Fibroblast of lung (primary cell): Measurements from ENCODE around the gene DSCAML1. TPM values are rescaled to one million over a fixed set of nuclear protein-coding genes. Genes with fewer than 3 reads are reported as not detected.

Source experiments
- DNase-seq, 2 donors: peaks; one replicate each; pipeline versions ENCODE4 v3.0.0 to v3.0.0-alpha.2; 2010; ENCODE audit warnings: low read depth in 2 of 2
- H2AFZ ChIP-seq: 2 replicates; pipeline ENCODE4 v1.5.1; 2012; ENCODE audit warnings: low read length, control low read depth, inconsistent platforms
- H3K27ac ChIP-seq: 2 replicates; pipeline ENCODE4 v1.5.1; 2011; ENCODE audit warnings: low read length, control low read depth; ENCODE audit not compliant: insufficient read depth
- H3K27me3 ChIP-seq: 2 replicates; pipeline ENCODE4 v1.5.1; 2011; ENCODE audit warnings: mild to moderate bottlenecking, low read length; ENCODE audit not compliant: control insufficient read depth, insufficient read depth
- H3K36me3 ChIP-seq: 2 replicates; pipeline ENCODE4 v1.5.1; 2011; ENCODE audit warnings: low read length; ENCODE audit not compliant: control insufficient read depth, insufficient read depth
- H3K4me1 ChIP-seq: 2 replicates; pipeline ENCODE4 v1.5.1; 2011; ENCODE audit warnings: low read length; ENCODE audit not compliant: control insufficient read depth, insufficient read depth; ENCODE audit errors: extremely low read depth
- H3K4me2 ChIP-seq: 2 replicates; pipeline ENCODE4 v1.5.1; 2011; ENCODE audit warnings: low read length, control low read depth; ENCODE audit not compliant: insufficient read depth; ENCODE audit errors: extremely low read depth
- H3K4me3 ChIP-seq, 4 experiments: fragments of 200-600 bp in 1 of 4; sonication (generic) in 1 of 4; replicated peaks in 1 of 4; 2 replicates each; pipeline ENCODE4 v1.5.1; 2011 to 2016; ENCODE audit warnings: low read length in 4 of 4, low read depth in 3 of 4, mild to moderate bottlenecking in 3 of 4, control low read depth in 2 of 4, inconsistent platforms in 1 of 4, mixed read lengths in 1 of 4; ENCODE audit not compliant: insufficient read depth in 1 of 4; ENCODE audit errors: control extremely low read depth in 1 of 4
- H3K79me2 ChIP-seq: 2 replicates; pipeline ENCODE4 v1.5.1; 2012; ENCODE audit warnings: mild to moderate bottlenecking, low read length, inconsistent platforms; ENCODE audit not compliant: control insufficient read depth, insufficient read depth
- H3K9ac ChIP-seq: 2 replicates; pipeline ENCODE4 v1.5.1; 2011; ENCODE audit warnings: mild to moderate bottlenecking, low read length, control low read depth; ENCODE audit not compliant: insufficient read depth
- H3K9me3 ChIP-seq: 2 replicates; pipeline ENCODE4 v1.5.1; 2012; ENCODE audit warnings: low read depth, low read length; ENCODE audit not compliant: control insufficient read depth, insufficient read depth
- H4K20me1 ChIP-seq: 2 replicates; pipeline ENCODE4 v1.5.1; 2011; ENCODE audit warnings: low read length; ENCODE audit not compliant: control insufficient read depth, insufficient read depth; ENCODE audit errors: extremely low read depth
- EZH2 ChIP-seq: IDR thresholded peaks from 2 replicates; pipeline ENCODE4 v1.5.1; 2012; ENCODE audit warnings: low read length, control low read depth, mild to moderate bottlenecking; ENCODE audit errors: missing control alignments
- polyA plus RNA-seq, 2 donors: library from polyadenylated mRNA; depleted of rRNA in 1 of 2; stranded (reverse) in 1 of 2; unstranded in 1 of 2; fragments of >200 nt; gene quantifications; 2 replicates each; pipeline ENCODE4 v1.2.1, GENCODE V29; 2011 to 2012; ENCODE audit warnings: missing spikeins in 1 of 2
- total RNA-seq: library from RNA; depleted of rRNA; stranded (reverse); fragments of >200 nt; gene quantifications from 2 replicates; pipeline ENCODE4 v1.2.1, GENCODE V29; 2014
- TF ChIP-seq, protein P1 (sequence below), 2 donors: IDR thresholded peaks in 1 of 2; conservative IDR thresholded peaks in 1 of 2; 1 replicate in 1 of 2; 2 replicates in 1 of 2; pipeline ENCODE4 v1.5.1; 2011 to 2012; ENCODE audit warnings: low read length in 2 of 2, control low read depth in 1 of 2, inconsistent platforms in 1 of 2, low read depth in 1 of 2, mild to moderate bottlenecking in 1 of 2

Gene DSCAML1
- total and polyA plus RNA-seq, 2 donors (not counting 1 experiment from before 2014, with no cell fraction given): not detected

DNA sequence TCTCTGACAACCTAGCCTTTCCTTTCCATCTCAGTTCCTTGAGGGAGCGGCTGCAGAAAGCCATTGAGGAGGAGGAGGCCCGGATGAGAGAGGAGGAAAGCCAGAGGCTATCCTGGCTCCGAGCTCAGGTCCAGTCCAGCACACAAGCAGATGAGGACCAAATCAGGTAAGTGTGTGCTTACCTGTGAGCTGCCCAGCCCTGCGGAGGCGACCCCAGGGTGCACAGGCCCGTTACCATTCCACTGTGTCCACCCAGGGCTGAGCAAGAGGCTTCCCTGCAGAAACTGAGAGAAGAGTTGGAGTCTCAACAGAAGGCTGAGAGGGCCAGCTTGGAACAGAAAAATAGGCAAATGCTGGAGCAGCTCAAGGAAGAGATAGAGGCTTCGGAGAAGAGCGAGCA, 406.3 kb downstream of the DSCAML1 start:
- Histone ChIP-seq H3K9ac (no peak overlapping the region), H3K4me1 (peaks cover 5% of the 10 kb centered on the region), H3K4me2 (no peak overlapping the region), H3K36me3 (peaks cover 20% of the 10 kb centered on the region), H3K9me3 (no peaks in the 10 kb centered on the region), H3K4me3 (no peak overlapping the region), H4K20me1 (no peaks in the 10 kb centered on the region), H2AFZ (no peak overlapping the region), H3K27ac (no peak overlapping the region), H3K79me2 (no peaks in the 10 kb centered on the region), H3K27me3 (no peaks in the 10 kb centered on the region)
- DNase-seq: no peak
- TF ChIP-seq, protein P1, sequence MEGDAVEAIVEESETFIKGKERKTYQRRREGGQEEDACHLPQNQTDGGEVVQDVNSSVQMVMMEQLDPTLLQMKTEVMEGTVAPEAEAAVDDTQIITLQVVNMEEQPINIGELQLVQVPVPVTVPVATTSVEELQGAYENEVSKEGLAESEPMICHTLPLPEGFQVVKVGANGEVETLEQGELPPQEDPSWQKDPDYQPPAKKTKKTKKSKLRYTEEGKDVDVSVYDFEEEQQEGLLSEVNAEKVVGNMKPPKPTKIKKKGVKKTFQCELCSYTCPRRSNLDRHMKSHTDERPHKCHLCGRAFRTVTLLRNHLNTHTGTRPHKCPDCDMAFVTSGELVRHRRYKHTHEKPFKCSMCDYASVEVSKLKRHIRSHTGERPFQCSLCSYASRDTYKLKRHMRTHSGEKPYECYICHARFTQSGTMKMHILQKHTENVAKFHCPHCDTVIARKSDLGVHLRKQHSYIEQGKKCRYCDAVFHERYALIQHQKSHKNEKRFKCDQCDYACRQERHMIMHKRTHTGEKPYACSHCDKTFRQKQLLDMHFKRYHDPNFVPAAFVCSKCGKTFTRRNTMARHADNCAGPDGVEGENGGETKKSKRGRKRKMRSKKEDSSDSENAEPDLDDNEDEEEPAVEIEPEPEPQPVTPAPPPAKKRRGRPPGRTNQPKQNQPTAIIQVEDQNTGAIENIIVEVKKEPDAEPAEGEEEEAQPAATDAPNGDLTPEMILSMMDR (conservative IDR thresholded peaks at IDR 0.05 in 1 of 2, IDR thresholded peaks at IDR 0.05 in 1 of 2; ENCODE audit: low read depth in 1 of 2, low read length in 2 of 2): no peak
- no peak for TF ChIP-seq EZH2

DNA sequence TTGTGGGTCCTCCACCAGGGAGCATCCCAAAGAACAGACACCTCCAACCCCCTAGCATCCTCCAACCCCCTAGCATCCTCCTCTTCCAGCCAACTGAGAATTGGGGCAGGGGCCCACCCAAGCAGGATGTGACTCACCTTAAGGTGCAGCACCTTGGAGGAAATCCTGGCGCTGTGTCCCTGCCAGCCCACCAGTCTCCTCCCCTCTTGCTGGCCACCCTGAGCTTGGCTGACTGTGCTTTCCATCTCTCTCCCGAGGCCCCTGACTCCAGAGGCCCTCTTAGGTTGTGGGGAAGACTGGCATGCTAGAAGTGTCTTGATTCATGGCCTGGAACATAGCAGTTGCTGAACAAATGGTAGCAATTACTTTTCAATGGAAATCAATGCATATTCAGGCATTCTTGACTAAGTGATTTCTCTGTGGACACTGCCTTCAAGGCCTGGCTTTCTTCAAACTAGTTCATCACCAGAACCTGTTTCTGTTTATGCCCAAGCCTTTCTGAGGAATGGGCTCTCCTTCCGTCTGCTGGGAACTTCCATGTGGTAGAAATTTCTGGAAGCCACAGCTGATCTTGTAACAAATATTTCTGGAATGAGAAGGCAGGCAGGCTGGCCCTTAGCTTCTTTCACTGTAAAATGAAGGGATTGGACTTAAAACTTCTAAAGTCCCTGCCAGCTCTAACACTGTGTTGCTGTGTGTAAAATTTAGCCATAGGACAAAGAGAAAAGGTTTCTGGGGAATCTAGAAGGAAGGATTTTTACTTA, 408.8 kb downstream of the DSCAML1 start:
- Histone ChIP-seq H3K4me2 (no peak overlapping the region), H3K9ac (no peak overlapping the region), H3K79me2 (no peaks in the 10 kb centered on the region), H3K4me3 (no peak overlapping the region), H2AFZ (no peak overlapping the region), H4K20me1 (no peaks in the 10 kb centered on the region), H3K27me3 (no peaks in the 10 kb centered on the region), H3K4me1 (peaks cover 5% of the 10 kb centered on the region), H3K9me3 (no peaks in the 10 kb centered on the region), H3K27ac (peak overlapping the region; percentile 23), H3K36me3 (peaks cover 13% of the 10 kb centered on the region)
- TF ChIP-seq EZH2: no peak
- TF ChIP-seq, protein P1 (conservative IDR thresholded peaks at IDR 0.05 in 1 of 2, IDR thresholded peaks at IDR 0.05 in 1 of 2; ENCODE audit: low read depth in 1 of 2, low read length in 2 of 2): no peak
- peak; percentile 13 to 86 for DNase-seq

DNA sequence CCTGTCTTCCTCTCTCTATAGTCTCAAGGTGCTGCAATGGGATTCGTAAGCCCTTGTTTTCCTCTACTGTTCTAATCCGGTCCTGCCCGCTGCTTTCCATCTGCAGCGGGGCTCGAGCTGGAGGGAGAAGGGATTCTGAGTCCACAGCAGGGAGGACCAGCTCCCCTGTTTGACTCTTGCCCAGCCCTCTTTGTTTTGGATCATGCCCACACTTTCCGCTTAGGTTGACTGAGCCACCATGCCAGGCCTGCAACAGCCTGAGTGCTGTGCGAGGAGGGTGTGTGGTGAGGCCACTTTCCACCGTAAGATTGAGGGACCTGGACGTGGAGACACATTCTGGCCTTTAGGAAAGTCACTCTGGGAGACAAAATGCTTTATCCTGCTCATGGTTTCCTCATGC, 411.1 kb downstream of the DSCAML1 start:
- no peak overlapping the region for H3K4me3 ChIP-seq
- no peak overlapping the region for H2AFZ ChIP-seq
- no peak for TF ChIP-seq EZH2
- TF ChIP-seq, protein P1 (conservative IDR thresholded peaks at IDR 0.05 in 1 of 2, IDR thresholded peaks at IDR 0.05 in 1 of 2; ENCODE audit: low read depth in 1 of 2, low read length in 2 of 2): no peak

More for the DNA sequence above, 411.1 kb downstream of the DSCAML1 start:
- peaks cover 5% of the 10 kb centered on the region for H3K4me1 ChIP-seq
- no peak for DNase-seq
- H3K27ac ChIP-seq: no peak overlapping the region
- H3K9me3 ChIP-seq: no peaks in the 10 kb centered on the region
- no peaks in the 10 kb centered on the region for H3K27me3 ChIP-seq
- H4K20me1 ChIP-seq: no peaks in the 10 kb centered on the region
- H3K36me3 ChIP-seq: peaks cover 10% of the 10 kb centered on the region
- no peak overlapping the region for H3K4me2 ChIP-seq
- H3K79me2 ChIP-seq: no peaks in the 10 kb centered on the region
- H3K9ac ChIP-seq: no peak overlapping the region
